ENCODE results near the gene DUSP2.

The DUSP2 gene

GRCh38 chr2:96114546-96114902 lies 30.7 kb downstream of the DUSP2 start:
- no peak overlapping the region for H4K8ac ChIP-seq (ENCODE audit: low read depth, low read length)
- H3K4me1 ChIP-seq (ENCODE audit: control insufficient read depth in 1 of 2, insufficient read depth in 2 of 2, low read length in 2 of 2) = peaks cover 6 to 11% of the 10 kb centered on the region in 2 experiments
- no peak overlapping the region for H3K4me3 ChIP-seq (ENCODE audit: low read depth, low read length)
- peaks cover 5% of the 10 kb centered on the region for H3K27me3 ChIP-seq (ENCODE audit: insufficient read depth, low read length)
- no peak for DNase-seq
- H3K27ac ChIP-seq (ENCODE audit: low read depth, low read length) = no peak overlapping the region
- no peaks in the 10 kb centered on the region for H3K36me3 ChIP-seq (ENCODE audit: control insufficient read depth in 1 of 2, insufficient read depth in 2 of 2, low read length in 2 of 2)
- no peak overlapping the region for H2BK120ac ChIP-seq (ENCODE audit: insufficient read depth, low read length, poor library complexity)
- no peak overlapping the region for H3K23ac ChIP-seq (ENCODE audit: low read length)
- no peak overlapping the region for H4K12ac ChIP-seq (ENCODE audit: low read depth, low read length)
- H3K18ac ChIP-seq (ENCODE audit: low read length) = no peak overlapping the region
- no CpG with 5 or more reads among the region's 13 CpGs for WGBS (ENCODE audit: extremely low coverage, insufficient coverage, insufficient read length)
- H3K79me1 ChIP-seq (ENCODE audit: low read length) = no peaks in the 10 kb centered on the region
- H2BK12ac ChIP-seq (ENCODE audit: low read length) = no peak overlapping the region
- H3K79me2 ChIP-seq (ENCODE audit: control insufficient read depth, insufficient read depth, low read length, poor library complexity) = no peaks in the 10 kb centered on the region
- no peak overlapping the region for H3K9ac ChIP-seq (ENCODE audit: low read length)
- H2BK5ac ChIP-seq (ENCODE audit: low read depth, low read length, poor library complexity) = no peak overlapping the region
- H3K9me3 ChIP-seq (ENCODE audit: insufficient read depth, low read depth, low read length) = peaks cover 12% of the 10 kb centered on the region
- no peak overlapping the region for H4K91ac ChIP-seq (ENCODE audit: low read depth, low read length)
- H3K14ac ChIP-seq (ENCODE audit: low read length) = no peak overlapping the region
- H2AK5ac ChIP-seq (ENCODE audit: low read length) = no peak overlapping the region
- no peak overlapping the region for H3K4ac ChIP-seq (ENCODE audit: low read depth, low read length)
- H3K4me2 ChIP-seq (ENCODE audit: low read length) = no peak overlapping the region
- no peak overlapping the region for H2AFZ ChIP-seq (ENCODE audit: insufficient read depth, low read length, poor library complexity)

- Histone ChIP-seq H2BK120ac (ENCODE audit: insufficient read depth, low read length, poor library complexity) (no peak overlapping the region), H3K18ac (ENCODE audit: low read length) (no peak overlapping the region), H3K4me3 (ENCODE audit: low read depth, low read length) (no peak overlapping the region), H2BK5ac (ENCODE audit: low read depth, low read length, poor library complexity) (no peak overlapping the region), H3K36me3 (ENCODE audit: control insufficient read depth in 1 of 2, insufficient read depth in 2 of 2, low read length in 2 of 2) (no peaks in the 10 kb centered on the region), H2AK5ac (ENCODE audit: low read length) (no peak overlapping the region), H3K4ac (ENCODE audit: low read depth, low read length) (no peak overlapping the region), H4K8ac (ENCODE audit: low read depth, low read length) (no peak overlapping the region), H3K79me1 (ENCODE audit: low read length) (peaks cover 1% of the 10 kb centered on the region), H3K4me2 (ENCODE audit: low read length) (no peak overlapping the region), H3K9me3 (ENCODE audit: insufficient read depth, low read depth, low read length) (peaks cover 12% of the 10 kb centered on the region), H2AFZ (ENCODE audit: insufficient read depth, low read length, poor library complexity) (no peak overlapping the region), H3K14ac (ENCODE audit: low read length) (no peak overlapping the region), H3K79me2 (ENCODE audit: control insufficient read depth, insufficient read depth, low read length, poor library complexity) (no peaks in the 10 kb centered on the region), H4K91ac (ENCODE audit: low read depth, low read length) (no peak overlapping the region), H3K27me3 (ENCODE audit: insufficient read depth, low read length) (peaks cover 5% of the 10 kb centered on the region), H2BK12ac (ENCODE audit: low read length) (no peak overlapping the region), H3K4me1 (ENCODE audit: control insufficient read depth in 1 of 2, insufficient read depth in 2 of 2, low read length in 2 of 2) (peaks cover 7 to 11% of the 10 kb centered on the region in 2 experiments), H3K9ac (ENCODE audit: low read length) (no peak overlapping the region), H3K23ac (ENCODE audit: low read length) (no peak overlapping the region), H4K12ac (ENCODE audit: low read depth, low read length) (no peak overlapping the region), H3K27ac (ENCODE audit: low read depth, low read length) (no peak overlapping the region)
- no peak for DNase-seq
- WGBS (ENCODE audit: extremely low coverage, insufficient coverage, insufficient read length) = no CpG with 5 or more reads among the region's 17 CpGs
These were observed 31.3 kb downstream of the DUSP2 start for GRCh38 chr2:96113951-96114350.

DNA sequence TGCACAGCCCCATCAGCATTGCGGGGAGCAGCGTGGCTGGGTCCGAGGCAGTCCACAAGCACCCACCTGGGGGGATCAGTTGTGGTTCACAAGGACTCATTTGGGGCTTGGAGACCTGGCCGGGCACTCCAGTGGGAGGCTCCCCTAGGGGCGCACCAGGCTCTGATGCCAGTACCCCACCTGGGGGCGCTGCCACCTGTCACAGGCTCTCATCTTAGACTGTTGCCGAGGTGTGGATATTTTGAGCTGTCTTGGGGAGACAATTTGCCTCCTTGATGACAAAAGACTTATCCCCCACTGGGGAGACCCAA lies 31.9 kb downstream of the DUSP2 start:
- no peak overlapping the region for H3K14ac ChIP-seq (ENCODE audit: low read length)
- H3K79me2 ChIP-seq (ENCODE audit: control insufficient read depth, insufficient read depth, low read length, poor library complexity) = no peaks in the 10 kb centered on the region
- no peak overlapping the region for H4K91ac ChIP-seq (ENCODE audit: low read depth, low read length)
- H3K79me1 ChIP-seq (ENCODE audit: low read length) = peaks cover 5% of the 10 kb centered on the region
- no peak overlapping the region for H2BK120ac ChIP-seq (ENCODE audit: insufficient read depth, low read length, poor library complexity)
- no peak overlapping the region for H2BK12ac ChIP-seq (ENCODE audit: low read length)
- H3K4me1 ChIP-seq (ENCODE audit: control insufficient read depth in 1 of 2, insufficient read depth in 2 of 2, low read length in 2 of 2) = peaks cover 13 to 18% of the 10 kb centered on the region in 2 experiments
- no peak overlapping the region for H2AK5ac ChIP-seq (ENCODE audit: low read length)
- no peak overlapping the region for H2BK5ac ChIP-seq (ENCODE audit: low read depth, low read length, poor library complexity)
- no peak overlapping the region for H2AFZ ChIP-seq (ENCODE audit: insufficient read depth, low read length, poor library complexity)
- H3K27me3 ChIP-seq (ENCODE audit: insufficient read depth, low read length) = peaks cover 5% of the 10 kb centered on the region
- H3K36me3 ChIP-seq (ENCODE audit: control insufficient read depth in 1 of 2, insufficient read depth in 2 of 2, low read length in 2 of 2) = no peaks in the 10 kb centered on the region
- no peak for DNase-seq
- H4K12ac ChIP-seq (ENCODE audit: low read depth, low read length) = no peak overlapping the region
- no peak overlapping the region for H3K27ac ChIP-seq (ENCODE audit: low read depth, low read length)
- no peak overlapping the region for H3K18ac ChIP-seq (ENCODE audit: low read length)
- H3K9ac ChIP-seq (ENCODE audit: low read length) = no peak overlapping the region
- H3K23ac ChIP-seq (ENCODE audit: low read length) = no peak overlapping the region
- no peak overlapping the region for H4K8ac ChIP-seq (ENCODE audit: low read depth, low read length)
- H3K9me3 ChIP-seq (ENCODE audit: insufficient read depth, low read depth, low read length) = peaks cover 12% of the 10 kb centered on the region
- WGBS (ENCODE audit: extremely low coverage, insufficient coverage, insufficient read length) = no CpG with 5 or more reads among the region's 7 CpGs
- no peak overlapping the region for H3K4ac ChIP-seq (ENCODE audit: low read depth, low read length)
- no peak overlapping the region for H3K4me3 ChIP-seq (ENCODE audit: low read depth, low read length)
- H3K4me2 ChIP-seq (ENCODE audit: low read length) = no peak overlapping the region

GRCh38 chr2:96112501-96113366 lies 32.5 kb downstream of the DUSP2 start:
- Histone ChIP-seq H3K18ac (ENCODE audit: low read length) (no peak overlapping the region), H4K91ac (ENCODE audit: low read depth, low read length) (no peak overlapping the region), H2AFZ (ENCODE audit: insufficient read depth, low read length, poor library complexity) (no peak overlapping the region), H3K4ac (ENCODE audit: low read depth, low read length) (no peak overlapping the region), H2BK5ac (ENCODE audit: low read depth, low read length, poor library complexity) (no peak overlapping the region), H3K9ac (ENCODE audit: low read length) (no peak overlapping the region), H3K4me3 (ENCODE audit: low read depth, low read length) (no peak overlapping the region), H3K4me2 (ENCODE audit: low read length) (no peak overlapping the region), H3K79me1 (ENCODE audit: low read length) (peaks cover 5% of the 10 kb centered on the region), H2BK12ac (ENCODE audit: low read length) (no peak overlapping the region), H3K4me1 (ENCODE audit: control insufficient read depth in 1 of 2, insufficient read depth in 2 of 2, low read length in 2 of 2) (peaks cover 15 to 17% of the 10 kb centered on the region in 2 experiments), H3K36me3 (ENCODE audit: control insufficient read depth in 1 of 2, insufficient read depth in 2 of 2, low read length in 2 of 2) (no peaks in the 10 kb centered on the region), H2AK5ac (ENCODE audit: low read length) (no peak overlapping the region), H3K27me3 (ENCODE audit: insufficient read depth, low read length) (peaks cover 5% of the 10 kb centered on the region), H3K79me2 (ENCODE audit: control insufficient read depth, insufficient read depth, low read length, poor library complexity) (no peaks in the 10 kb centered on the region), H4K12ac (ENCODE audit: low read depth, low read length) (no peak overlapping the region), H4K8ac (ENCODE audit: low read depth, low read length) (no peak overlapping the region), H3K9me3 (ENCODE audit: insufficient read depth, low read depth, low read length) (peaks cover 12% of the 10 kb centered on the region), H3K14ac (ENCODE audit: low read length) (no peak overlapping the region), H3K27ac (ENCODE audit: low read depth, low read length) (no peak overlapping the region), H2BK120ac (ENCODE audit: insufficient read depth, low read length, poor library complexity) (no peak overlapping the region), H3K23ac (ENCODE audit: low read length) (no peak overlapping the region)
- whole genome bisulfite sequencing (ENCODE audit: extremely low coverage, insufficient coverage, insufficient read length) = no CpG with 5 or more reads among the region's 9 CpGs
- DNase-seq = no peak
